GM21619 (cell line): ENCODE measurements around the gene HDDC3.

Experiments
- ATAC-seq: cut with Tn5 transposase; IDR thresholded peaks from one replicate; pipeline ENCODE4 v1.9.1; 2021; ENCODE audit not compliant: unreplicated experiment

The HDDC3 gene

DNA sequence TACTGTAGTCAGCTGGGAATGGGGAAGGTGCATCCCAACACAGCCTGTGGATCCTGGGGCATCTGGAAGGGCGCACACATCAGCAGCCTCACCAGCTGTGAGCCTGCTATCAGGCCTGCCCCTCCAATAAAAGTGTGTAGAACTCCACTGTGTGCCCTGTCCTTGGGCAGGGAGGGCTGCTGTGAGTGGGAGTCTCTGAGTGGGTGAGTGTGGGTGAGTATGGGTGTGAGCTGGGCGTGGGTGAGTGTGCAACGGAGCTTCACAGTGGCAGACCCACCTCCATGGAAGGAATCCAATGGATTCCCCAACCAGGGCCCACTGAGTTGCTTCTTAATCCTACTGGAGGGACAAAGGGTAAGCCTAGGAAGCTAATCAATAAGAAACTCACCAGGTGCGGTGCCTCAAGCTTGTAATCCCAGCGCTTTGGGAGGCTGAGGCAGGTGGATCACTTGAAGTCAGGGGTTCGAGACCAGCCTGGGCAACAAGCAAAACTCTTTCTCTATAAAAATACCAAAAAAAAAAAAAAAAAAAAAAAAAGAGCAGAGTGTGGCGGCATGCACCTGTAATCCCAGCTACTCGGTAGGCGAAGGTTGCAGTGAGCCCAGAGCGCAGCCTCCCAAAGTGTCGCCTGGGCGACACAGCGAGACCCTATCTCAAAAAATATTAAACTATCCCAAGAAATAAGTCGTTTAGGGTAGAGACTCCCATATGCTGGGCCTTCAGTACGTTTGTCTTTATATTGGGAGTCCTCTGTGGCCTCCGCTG, 21.8 kb upstream of the HDDC3 start:
- no peak for ATAC-seq

DNA sequence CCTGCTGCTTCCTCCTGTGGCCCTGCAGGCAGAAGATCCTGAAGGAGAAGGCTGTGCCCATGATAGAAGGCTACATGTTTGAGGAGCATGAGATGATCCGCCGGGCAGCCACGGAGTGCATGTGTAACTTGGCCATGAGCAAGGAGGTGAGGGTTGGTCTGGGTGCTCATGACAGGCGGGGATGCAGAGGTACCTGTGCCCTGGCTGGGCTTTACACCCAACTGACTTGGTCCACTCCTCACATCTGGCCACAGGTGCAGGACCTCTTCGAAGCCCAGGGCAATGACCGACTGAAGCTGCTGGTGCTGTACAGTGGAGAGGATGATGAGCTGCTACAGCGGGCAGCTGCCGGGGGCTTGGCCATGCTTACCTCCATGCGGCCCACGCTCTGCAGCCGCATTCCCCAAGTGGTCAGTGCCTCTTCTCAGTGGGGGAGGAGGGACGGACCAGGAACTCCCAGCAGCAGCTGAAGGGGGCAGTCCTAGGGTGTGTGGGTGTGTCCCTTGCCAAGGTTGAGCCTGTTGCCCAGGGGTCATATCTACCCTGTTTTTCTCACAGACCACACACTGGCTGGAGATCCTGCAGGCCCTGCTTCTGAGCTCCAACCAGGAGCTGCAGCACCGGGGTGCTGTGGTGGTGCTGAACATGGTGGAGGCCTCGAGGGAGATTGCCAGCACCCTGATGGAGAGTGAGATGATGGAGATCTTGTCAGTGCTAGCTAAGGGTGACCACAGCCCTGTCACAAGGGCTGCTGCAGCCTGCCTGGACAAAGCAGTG, 20.7 kb upstream of the HDDC3 start:
- no peak for ATAC-seq

DNA sequence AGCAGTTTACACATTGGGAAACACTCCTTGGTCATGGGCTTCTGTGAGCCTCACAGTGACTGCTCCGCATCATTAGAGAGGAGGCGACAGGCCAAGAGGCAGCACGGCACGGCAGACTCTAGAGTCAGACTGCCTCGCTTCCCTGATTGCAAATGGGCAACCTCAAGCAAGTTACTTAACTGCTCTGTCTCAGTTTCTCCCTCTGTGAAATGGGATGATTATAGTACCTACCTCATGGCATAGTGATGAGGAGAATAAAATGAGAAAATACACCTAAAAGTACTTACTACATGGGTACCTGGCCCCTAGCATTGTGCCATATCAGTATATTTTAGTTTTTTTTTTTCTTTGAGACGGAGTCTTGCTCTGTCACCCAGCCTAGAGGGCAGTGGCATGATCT, 18.3 kb upstream of the HDDC3 start:
- ATAC-seq = no peak

DNA sequence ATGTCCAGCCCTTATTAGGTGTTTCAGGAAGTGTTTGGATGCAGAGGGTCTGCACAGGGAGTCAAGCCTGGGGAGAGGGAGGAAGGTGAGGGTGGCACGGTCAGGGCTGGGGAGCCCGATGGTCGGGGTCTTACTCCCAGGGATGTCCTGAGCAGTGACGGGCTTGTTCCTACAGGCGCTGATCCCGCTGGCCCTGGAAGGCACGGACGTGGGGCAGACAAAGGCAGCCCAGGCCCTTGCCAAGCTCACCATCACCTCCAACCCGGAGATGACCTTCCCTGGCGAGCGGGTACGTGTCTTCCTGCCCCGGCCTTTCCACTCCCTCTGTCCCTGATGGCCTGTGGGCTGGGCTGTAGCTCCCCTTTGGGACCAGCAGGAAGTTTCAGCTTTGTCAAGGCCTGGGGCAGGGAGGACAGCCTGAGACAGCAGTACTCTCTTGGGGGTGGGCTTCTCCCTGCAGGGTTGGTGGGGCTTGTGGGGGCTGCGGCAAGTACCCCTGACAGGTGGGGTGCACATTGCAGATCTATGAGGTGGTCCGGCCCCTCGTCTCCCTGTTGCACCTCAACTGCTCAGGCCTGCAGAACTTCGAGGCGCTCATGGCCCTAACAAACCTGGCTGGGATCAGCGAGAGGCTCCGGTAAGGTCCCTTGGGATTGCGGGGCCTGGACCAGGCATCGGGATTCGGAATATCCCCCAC, 17.8 kb upstream of the HDDC3 start:
- ATAC-seq = no peak

DNA sequence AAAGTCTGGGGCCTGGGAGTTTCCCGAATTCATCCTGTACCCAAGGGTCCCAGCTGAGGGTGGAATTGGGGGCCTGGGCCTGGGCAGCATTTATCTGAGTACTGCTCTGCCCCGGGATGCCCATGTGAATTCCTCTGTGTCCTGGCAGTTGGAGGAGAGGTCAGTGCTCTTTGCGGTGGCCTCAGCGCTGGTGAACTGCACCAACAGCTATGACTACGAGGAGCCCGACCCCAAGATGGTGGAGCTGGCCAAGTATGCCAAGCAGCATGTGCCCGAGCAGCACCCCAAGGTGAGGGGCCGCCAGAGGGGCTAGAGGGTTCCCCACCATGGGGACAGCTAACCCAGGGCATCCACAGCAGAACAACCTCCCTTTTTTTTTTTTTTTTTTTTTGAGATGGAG, 16.2 kb upstream of the HDDC3 start:
- no peak for ATAC-seq

DNA sequence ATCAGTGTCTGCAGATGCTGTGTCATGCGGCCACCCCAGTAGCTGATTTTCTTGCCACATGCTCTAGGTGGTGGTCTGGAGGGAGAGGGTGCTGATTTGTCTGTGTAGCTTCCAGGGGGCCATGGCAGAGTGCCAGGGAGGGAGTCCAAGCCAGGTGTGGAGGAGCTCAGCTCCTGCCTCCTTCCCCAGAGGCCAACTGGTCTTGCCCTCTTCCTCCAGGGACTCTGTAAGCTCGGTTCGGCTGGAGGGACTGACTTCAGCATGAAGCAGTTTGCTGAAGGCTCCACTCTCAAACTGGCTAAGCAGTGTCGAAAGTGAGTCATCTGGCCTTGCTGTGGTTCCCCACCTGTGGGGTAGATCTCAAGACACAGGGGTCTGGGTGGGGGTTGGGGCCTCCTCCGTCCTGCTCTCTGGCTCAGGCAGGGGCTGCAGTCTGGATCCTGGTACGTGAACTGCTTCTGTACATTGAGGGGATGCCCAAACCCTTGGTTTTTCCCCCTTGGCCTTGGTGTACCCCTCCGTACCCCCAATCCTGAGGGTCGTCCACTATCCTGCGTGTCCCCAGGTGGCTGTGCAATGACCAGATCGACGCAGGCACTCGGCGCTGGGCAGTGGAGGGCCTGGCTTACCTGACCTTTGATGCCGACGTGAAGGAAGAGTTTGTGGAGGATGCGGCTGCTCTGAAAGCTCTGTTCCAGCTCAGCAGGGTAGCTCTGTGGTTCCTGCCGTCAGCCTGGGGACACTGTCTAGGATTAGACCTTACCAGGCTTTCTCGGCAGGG, 15.4 kb upstream of the HDDC3 start:
- no peak for ATAC-seq

DNA sequence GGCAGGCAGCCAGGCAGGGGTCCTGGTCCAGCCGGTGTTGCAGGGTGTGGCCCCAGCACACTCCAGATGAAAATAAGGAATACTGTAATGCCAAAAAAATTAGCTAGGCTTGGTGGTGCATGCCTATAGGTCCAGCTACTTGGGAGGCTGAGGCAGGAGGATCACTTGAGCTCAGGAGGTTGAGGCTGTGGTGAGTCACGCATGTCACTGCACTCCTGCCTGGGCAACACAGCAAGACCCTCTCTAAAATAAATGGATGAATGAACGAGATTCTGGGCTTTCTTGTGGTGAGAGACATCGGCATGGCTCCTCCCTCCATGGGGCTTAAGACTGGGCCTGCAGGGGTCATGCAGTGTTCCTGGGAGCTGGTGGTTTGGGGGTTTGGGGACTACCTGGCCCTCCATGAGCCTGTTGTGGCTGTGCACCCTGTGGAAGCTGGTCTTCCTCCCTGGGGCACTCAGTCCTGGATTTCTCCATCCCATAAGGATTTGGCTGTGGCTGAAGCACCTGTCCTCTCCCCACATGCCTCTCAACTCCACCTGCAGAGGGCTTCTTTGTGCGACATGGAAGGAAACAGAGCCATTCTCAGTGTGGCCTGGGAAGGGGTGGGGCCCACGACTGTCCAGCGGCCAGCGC, 14.7 kb upstream of the HDDC3 start:
- no peak for ATAC-seq

DNA sequence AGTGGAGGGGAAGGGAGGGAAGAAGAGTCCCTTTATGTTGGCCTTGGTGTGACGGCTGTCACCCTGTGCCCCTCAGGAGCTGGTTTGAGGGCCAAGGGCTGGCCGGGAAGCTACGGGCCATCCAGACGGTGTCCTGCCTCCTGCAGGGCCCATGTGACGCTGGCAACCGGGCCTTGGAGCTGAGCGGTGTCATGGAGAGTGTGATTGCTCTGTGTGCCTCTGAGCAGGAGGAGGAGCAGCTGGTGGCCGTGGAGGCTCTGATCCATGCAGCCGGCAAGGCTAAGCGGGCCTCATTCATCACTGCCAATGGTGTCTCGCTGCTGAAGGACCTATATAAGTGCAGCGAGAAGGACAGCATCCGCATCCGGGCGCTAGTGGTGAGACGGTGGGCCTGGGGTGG, 14.2 kb upstream of the HDDC3 start:
- no peak for ATAC-seq

DNA sequence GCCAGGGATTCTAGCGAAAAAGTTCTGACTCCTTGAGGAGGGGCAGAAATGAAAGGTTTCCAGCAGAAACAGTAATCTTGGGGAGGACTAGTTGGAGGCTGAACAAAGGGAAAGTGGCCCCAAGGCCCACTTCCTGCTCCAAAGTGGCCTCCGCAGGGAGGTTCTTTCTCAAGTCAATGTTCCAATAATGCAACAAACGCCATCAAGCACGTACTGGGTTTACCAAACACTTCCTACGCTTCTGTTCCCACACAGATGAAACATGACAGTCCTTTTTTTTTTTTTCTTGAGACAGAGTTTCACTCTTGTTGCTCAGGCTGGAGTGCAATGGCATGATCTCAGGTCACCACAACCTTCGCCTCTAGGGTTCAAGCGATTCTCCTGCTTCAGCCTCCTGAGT, 12.7 kb upstream of the HDDC3 start:
- no peak for ATAC-seq

DNA sequence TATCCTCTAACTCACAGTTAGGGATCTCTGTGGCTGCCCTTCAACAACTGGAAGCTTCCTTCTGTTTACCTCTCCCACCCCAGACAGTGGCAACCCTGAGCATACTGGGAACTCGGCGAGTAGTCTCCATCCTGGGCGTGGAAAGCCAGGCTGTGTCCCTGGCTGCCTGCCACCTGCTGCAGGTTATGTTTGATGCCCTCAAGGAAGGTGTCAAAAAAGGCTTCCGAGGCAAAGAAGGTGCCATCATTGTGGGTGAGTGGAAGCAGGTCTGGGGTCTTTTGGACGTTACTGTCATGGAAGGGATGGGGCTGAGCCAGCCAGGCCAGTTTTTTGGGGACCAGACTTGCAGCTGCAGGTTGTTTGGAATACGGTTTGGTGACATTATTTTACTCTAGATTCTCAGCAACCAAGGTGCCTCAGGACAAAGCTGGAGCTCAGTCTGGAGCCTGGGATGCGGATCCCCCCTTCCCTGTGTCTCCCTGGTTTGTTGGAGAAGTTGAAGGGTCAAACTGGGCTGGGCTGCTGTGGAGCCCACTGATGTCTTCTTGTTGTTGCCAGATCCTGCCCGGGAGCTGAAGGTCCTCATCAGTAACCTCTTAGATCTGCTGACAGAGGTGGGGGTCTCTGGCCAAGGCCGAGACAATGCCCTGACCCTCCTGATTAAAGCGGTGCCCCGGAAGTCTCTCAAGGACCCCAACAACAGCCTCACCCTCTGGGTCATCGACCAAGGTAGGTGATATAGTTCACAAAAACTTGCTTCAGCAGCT, 10.2 kb upstream of the HDDC3 start:
- no peak for ATAC-seq

DNA sequence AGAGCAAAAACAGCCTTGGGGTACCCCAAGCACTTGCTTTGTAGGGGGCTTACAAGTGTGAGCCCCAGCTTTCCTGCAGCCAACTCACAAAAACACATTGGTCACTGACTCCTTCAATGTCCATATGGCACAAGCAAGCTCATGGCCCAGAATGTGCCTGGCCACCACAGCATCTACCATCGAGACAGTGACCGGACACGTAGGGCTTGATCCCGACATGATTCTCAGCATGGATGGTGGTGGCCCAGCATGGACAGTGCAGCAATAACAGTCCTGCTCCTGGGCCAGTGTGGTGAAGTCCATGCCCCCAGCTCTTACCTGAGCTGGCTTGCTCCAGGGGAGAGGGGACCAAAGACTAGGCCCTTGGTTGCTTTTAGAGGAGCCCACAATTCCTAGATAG, 8.7 kb upstream of the HDDC3 start:
- no peak for ATAC-seq

DNA sequence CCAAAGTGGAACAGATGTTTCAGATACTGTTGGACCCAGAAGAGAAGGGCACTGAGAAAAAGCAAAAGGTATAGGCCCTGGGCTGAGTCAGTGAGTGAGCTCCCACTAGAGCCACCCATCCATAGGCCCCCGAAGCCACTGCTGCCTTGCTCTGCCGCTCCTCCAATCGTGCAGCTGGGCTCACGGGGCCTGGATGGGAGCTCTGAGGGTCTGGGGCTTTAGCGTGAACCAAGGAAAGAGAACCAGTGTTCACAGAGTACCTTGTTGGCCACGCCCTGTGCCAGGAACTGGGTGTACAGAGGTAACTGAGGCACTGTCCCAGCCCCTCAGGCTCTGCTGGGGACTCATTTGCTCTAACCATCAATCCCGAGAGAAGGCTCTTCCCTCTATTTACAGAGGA, 7.4 kb upstream of the HDDC3 start:
- no peak for ATAC-seq

DNA sequence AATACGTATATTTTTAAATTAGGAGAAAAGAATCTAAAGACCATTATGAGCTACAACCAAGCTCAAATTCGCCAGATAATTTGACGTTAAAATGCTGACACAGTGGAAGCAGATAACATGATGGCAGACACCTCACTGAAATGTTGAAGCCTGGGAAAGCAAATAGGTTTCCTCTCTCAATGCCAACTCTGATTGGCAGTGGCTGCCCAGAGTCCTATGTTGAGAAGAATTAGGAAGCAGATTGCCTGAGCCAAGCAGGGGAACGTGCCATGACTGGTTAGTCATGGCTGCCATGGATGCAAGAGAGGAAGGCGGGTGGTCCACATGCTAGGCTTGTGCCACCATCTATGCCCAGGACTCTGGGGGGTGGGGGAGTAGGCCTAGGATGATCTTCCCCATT, 5.9 kb upstream of the HDDC3 start:
- no peak for ATAC-seq

DNA sequence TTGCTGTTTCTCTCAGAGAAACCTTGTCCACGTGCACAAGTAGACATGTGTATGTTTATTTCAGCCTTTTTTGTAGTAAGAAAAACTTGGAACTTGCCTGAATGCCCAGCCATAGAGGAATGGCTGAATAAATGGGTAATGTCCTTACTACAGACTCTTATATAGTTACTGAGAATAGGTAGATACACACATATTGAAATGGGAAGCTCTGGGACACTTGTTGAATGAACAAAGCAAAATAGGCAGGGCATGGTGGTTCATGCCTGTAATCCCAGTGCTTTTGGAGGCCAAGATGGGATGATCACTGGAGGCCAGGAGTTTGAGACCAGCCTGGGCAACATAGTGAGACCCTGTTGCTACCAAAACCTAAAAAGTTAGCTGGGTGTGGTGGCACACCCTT, 4.5 kb upstream of the HDDC3 start:
- ATAC-seq = no peak

DNA sequence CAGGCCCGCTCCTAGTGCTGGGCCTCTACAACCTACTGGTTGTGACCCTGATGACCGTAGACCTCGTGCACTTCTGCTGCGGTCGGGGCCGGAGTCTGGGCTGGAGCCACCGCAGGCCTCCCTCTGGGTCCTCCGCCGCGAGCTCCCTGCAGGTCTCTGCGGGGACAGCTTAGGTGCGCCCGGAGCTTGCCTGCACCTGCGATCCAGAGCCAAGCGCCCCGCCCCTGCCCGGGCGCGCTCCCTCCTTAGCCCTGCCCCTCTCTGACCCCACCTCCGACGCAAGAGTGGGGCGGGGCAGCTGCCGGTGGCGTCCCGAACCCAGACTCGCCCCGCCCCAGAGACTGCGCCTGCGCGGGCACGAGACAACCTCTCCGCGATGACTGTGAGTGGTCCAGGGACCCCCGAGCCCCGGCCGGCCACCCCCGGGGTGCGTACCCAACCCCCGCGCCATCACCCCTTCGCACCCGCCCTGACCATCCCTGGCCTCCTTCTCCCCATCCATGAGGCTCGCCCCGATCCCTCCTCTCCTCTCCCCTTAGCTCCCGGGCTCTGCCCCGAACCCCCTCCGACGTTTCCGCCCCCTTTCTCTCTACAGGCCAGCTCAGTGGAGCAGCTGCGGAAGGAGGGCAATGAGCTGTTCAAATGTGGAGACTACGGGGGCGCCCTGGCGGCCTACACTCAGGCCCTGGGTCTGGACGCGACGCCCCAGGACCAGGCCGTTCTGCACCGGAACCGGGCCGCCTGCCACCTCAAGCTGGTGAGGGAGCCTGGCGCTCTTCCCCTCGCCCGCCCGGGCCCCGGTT, 2.8 kb upstream of the HDDC3 start, which contains the start of gene UNC45A:
UNC45A (plus strand) TSS at position 337 of the 803 bp plus-strand sequence; CDS start at position 377, 40 bp downstream.
- peak; percentile 48 for ATAC-seq

DNA sequence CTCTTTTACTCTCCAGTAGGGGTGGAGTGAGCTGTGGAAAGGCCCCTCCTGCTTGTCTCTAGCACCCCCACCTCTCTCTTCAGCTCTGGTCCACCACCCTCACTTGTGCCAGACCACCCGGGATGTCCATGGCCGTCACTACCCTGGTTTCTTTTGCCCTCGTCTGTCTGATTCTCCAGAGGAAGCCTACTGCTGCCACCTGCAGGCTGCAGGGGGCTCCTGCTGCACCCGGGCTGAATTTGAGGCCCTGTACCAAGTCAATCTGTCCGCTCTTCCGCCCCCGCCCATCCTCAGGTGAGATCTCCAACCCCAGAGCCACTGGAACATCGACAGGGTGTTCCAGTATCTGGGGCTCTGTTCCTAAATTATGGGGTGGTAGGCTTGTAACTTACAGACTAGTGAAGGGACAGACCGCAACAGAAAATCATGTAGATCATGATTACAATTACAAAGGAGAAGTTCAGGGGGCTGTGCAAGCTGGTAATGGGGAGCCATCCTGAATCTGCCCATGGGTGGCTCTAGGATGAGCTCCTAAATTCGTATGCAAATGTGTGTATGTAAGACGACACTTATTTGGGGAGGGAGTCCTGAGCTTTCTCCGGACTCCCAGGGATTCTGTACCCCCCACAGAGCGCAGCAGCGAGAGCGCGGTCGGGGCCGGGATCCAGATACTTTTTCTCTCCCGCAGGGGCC, 2.1 kb upstream of the HDDC3 start:
- ATAC-seq = peak; percentile 27

DNA sequence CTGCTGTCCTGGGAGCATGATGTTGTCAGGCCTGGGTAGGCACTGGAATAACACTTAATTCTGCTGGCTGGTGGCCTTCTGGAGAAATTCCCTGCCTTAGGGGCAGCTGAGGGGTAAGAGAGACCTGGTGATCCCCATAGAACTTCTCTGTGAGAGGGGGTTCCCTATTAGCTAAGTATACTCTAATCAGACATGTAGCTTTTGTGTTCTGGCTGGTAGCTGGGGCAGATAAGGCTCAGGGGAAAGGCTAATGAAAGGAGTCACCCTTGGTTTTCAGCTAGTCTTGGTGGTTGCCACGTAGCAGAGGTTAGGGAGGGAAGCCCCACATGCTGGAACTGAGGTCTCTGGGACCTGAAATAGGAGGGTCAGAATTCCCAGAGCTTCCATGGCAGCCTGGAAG, 952 bp upstream of the HDDC3 start:
- no peak for ATAC-seq

DNA sequence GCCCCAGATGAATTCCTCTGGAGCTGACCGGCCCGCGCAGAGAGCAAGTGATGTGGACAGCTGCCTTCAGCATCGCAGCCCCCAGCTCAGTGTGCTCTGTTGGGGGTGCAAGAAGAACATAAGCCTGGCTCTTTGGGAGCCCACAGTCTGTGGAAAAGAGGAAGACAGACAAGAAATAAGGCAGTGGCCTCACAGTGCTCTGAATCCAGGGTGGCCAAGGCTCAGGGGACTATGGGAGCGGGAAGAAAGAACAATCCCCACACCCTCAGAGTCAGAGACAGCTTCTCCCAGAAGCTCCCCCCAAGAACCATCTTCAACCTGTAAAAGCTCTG, 277 bp upstream of the HDDC3 start:
- ATAC-seq = no peak

DNA sequence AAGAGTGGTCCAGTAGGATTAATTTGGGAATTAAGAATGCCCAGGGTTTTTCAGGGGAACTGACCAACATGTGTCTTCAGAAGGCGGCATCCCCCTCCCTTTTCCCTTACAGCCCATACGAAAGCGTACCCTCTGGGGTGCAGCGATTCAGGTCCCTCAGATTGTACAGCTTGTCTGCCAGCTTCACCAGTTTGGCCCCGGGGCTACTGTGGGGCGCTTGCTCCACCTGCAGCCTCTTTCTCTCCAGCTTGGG, 848 bp downstream of the HDDC3 start:
- ATAC-seq = no peak
